B cell (primary cell): ENCODE data around the gene MUS81. TPM values are rescaled to one million over a fixed set of nuclear protein-coding genes. Genes with fewer than 3 reads are reported as not detected.
A peak's percentile ranks its signal among the peaks of the same experiment; 100 is the strongest.

Source experiments
- ATAC-seq: fragments of 200-7000 bp; cut with Tn5 transposase; one replicate; pipeline ENCODE4 v1.10.0; 2021; ENCODE audit warnings: low read depth, mild to moderate bottlenecking, moderate number of reproducible peaks, moderate library complexity
- CTCF ChIA-PET: fragments of 350-600 bp; sonication (Branson Sonifier 250); formaldehyde crosslinking; loops from one replicate; lab custom pipeline; 2021; ENCODE audit warnings: antibody characterized with exemption, inconsistent platforms; lab: Charles Lee
- POLR2A ChIA-PET: fragments of 350-600 bp; sonication (Branson Sonifier 250); formaldehyde crosslinking; loops from one replicate; lab custom pipeline; 2021; ENCODE audit warnings: antibody characterized with exemption; lab: Charles Lee
- DNase-seq: peaks from one replicate; pipeline ENCODE4 v3.0.0; 2013
- H2AFZ ChIP-seq: 2 replicates; pipeline ENCODE4 v1.6.1; 2012; ENCODE audit warnings: mild to moderate bottlenecking, low read depth, low read length; ENCODE audit not compliant: insufficient read depth, poor library complexity, severe bottlenecking
- H3K27ac ChIP-seq, 2 donors: 1 replicate in 1 of 2; 2 replicates in 1 of 2; pipeline ENCODE4 v1.5.1; 2012 to 2013; ENCODE audit warnings: low read length in 2 of 2, mild to moderate bottlenecking in 2 of 2, moderate library complexity in 1 of 2
- H3K27me3 ChIP-seq, 4 experiments: fragments of 200-600 bp in 1 of 4; sonication (generic) in 1 of 4; replicated peaks in 1 of 4; 1 replicate in 2 of 4; 2 replicates in 2 of 4; pipeline versions ENCODE4 v1.6.1 to v1.7.0; 2013 to 2016; ENCODE audit warnings: low read length in 3 of 4, mild to moderate bottlenecking in 2 of 4, mixed read lengths in 1 of 4, moderate library complexity in 1 of 4; ENCODE audit not compliant: insufficient read depth in 4 of 4, control insufficient read depth in 3 of 4; ENCODE audit errors: control extremely low read depth in 1 of 4
- H3K36me3 ChIP-seq, 2 experiments: replicated peaks in 1 of 2; 1 replicate in 1 of 2; 2 replicates in 1 of 2; pipeline versions ENCODE4 v1.6.1 to v1.7.1; 2013; ENCODE audit warnings: low read length in 1 of 2; ENCODE audit not compliant: insufficient read depth in 2 of 2, control insufficient read depth in 1 of 2; ENCODE audit errors: control extremely low read depth in 1 of 2, extremely low read depth in 1 of 2
- H3K4me1 ChIP-seq, 2 donors: fragments of 200-600 bp in 1 of 2; sonication (generic) in 1 of 2; 1 replicate in 1 of 2; 2 replicates in 1 of 2; pipeline versions ENCODE4 v1.5.1 to v1.6.1; 2013 to 2017; ENCODE audit warnings: low read length in 2 of 2; ENCODE audit not compliant: control insufficient read depth in 2 of 2, insufficient read depth in 2 of 2
- H3K4me2 ChIP-seq: replicated peaks from 2 replicates; pipeline ENCODE3; 2012; ENCODE audit warnings: mild to moderate bottlenecking, low read depth, low read length; ENCODE audit not compliant: poor library complexity, severe bottlenecking
- H3K4me3 ChIP-seq, 5 experiments: fragments of 200-600 bp in 1 of 5; sonication (generic) in 1 of 5; 1 replicate in 3 of 5; 2 replicates in 2 of 5; pipeline versions ENCODE4 v1.5.1 to v1.7.0; 2011 to 2016; ENCODE audit warnings: low read length in 4 of 5, mild to moderate bottlenecking in 4 of 5, low read depth in 2 of 5, control low read depth in 1 of 5, moderate library complexity in 1 of 5; ENCODE audit not compliant: insufficient read depth in 1 of 5; ENCODE audit errors: control extremely low read depth in 1 of 5, extremely low read depth in 1 of 5
- H3K79me2 ChIP-seq: fragments of 200-600 bp; sonication (generic); one replicate; pipeline ENCODE4 v1.6.0; 2016; ENCODE audit warnings: low read length; ENCODE audit not compliant: control insufficient read depth, insufficient read depth
- H3K9ac ChIP-seq: fragments of 200-600 bp; sonication (generic); 2 replicates; pipeline ENCODE4 v1.6.1; 2017; ENCODE audit warnings: mild to moderate bottlenecking, low read length, moderate library complexity
- H3K9me3 ChIP-seq, 3 donors: one replicate each; pipeline versions ENCODE4 v1.6.1 to v1.7.1; 2013; ENCODE audit warnings: low read length in 2 of 3; ENCODE audit not compliant: control insufficient read depth in 2 of 3, insufficient read depth in 1 of 3; ENCODE audit errors: control extremely low read depth in 1 of 3
- H4K20me1 ChIP-seq: 2 replicates; pipeline ENCODE4 v1.6.0; 2012; ENCODE audit warnings: mild to moderate bottlenecking, low read length; ENCODE audit not compliant: insufficient read depth, control insufficient read depth, poor library complexity, severe bottlenecking
- H3K27ac Mint-ChIP-seq: one replicate; pipeline ENCODE4 v1.8.0; 2021; ENCODE audit warnings: mixed read lengths
- H3K27me3 Mint-ChIP-seq: one replicate; pipeline ENCODE4 v1.8.0; 2021; ENCODE audit warnings: mixed read lengths
- H3K4me1 Mint-ChIP-seq: one replicate; pipeline ENCODE4 v1.8.0; 2021; ENCODE audit warnings: mixed read lengths
- H3K4me3 Mint-ChIP-seq: one replicate; pipeline ENCODE4 v1.8.0; 2021; ENCODE audit warnings: mixed read lengths
- H3K9me3 Mint-ChIP-seq: one replicate; pipeline ENCODE4 v1.8.0; 2022; ENCODE audit warnings: mixed read lengths; ENCODE audit not compliant: insufficient read depth
- EZH2 ChIP-seq: IDR thresholded peaks from 2 replicates; pipeline ENCODE4 v1.6.1; 2012; ENCODE audit warnings: borderline replicate concordance, low read depth, mild to moderate bottlenecking, moderate library complexity, low read length; ENCODE audit not compliant: insufficient read depth, poor library complexity, severe bottlenecking
- WGBS: methylation state at CpG from one replicate; pipeline ENCODE4 v1.1.5; 2013; ENCODE audit warnings: missing lambda C conversion rate; ENCODE audit not compliant: insufficient coverage; 5-methylcytosine and 5-hydroxymethylcytosine counted together
- intact Hi-C: fragments of 100-400 bp; cut with micrococcal nuclease; formaldehyde crosslinking; loops from one replicate; pipeline ENCODE4 v1.10.0; 2022
- polyA plus RNA-seq: library from polyadenylated mRNA; depleted of rRNA; stranded (reverse); fragments of >200 nt; gene quantifications from 2 replicates; pipeline ENCODE4 v1.2.3, GENCODE V29; 2012
- total RNA-seq, 2 donors: library from RNA; stranded (reverse); fragments of 120-200 nt in 1 of 2; gene quantifications; 1 replicate in 1 of 2; 2 replicates in 1 of 2; pipeline versions ENCODE4 v1.2.3 to v1.2.4, GENCODE V29; 2013 to 2022
- TF ChIP-seq, protein P1 (sequence below): fragments of 200-600 bp; IDR thresholded peaks from one replicate; pipeline ENCODE4 v1.8.0; 2022; ENCODE audit warnings: antibody characterized with exemption, mild to moderate bottlenecking

The MUS81 gene
- total and polyA plus RNA-seq, 2 donors (not counting 1 experiment from before 2014, with no cell fraction given): 74.5 to 134 TPM

DNA sequence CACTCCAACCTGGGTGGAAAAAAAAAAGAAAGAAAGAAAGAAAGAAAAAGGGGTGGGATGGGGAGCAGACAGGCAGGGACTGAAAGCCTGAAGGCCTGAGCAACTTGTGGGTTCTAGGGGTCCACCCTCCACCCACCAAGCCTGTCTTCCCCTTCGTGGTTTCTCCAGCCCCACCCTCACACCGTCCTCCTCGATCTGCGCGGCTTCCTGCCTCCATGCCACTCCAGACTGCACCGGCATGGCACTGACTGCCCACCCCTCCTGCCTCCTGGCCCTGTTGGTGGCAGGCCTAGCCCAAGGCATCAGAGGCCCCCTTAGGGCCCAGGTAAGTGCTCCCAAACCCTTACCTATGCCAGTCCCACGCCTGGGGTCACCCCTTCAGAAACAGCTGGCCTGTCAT, 19.4 kb downstream of the MUS81 start, which contains the start of gene CTSW:
Gene CTSW, plus strand, starts transcription at position 221 of the 400 bp plus-strand sequence. Its CDS starts 18 bp downstream, at position 239.
- Histone ChIP-seq H2AFZ (no peak within 1 kb of the TSS), H3K9ac (no peak within 1 kb of the TSS), H3K36me3 (peaks cover 0 to 14% of the 10 kb centered on the region in 2 experiments), H3K9me3 (no peaks in the 10 kb centered on the region), H3K4me2 (peak within 1 kb of the TSS; percentile 22), H3K27me3 (no peaks in the 10 kb centered on the region), H3K27ac (no peak within 1 kb of the TSS), H3K79me2 (peaks cover 15% of the 10 kb centered on the region), H4K20me1 (no peaks in the 10 kb centered on the region), H3K4me3 (no peak within 1 kb of the TSS), H3K4me1 (peaks cover 5 to 25% of the 10 kb centered on the region in 2 donors)
- ChIA-PET CTCF (interaction anchor here (1.1 to 2.8 kb wide), 2 partner anchors 8 to 61 kb away, joined by 3 to 15 read pairs; partner anchors contain the start of gene FIBP), POLR2A (interaction anchor here (1.0 kb wide), 1 partner anchor 10 kb away, joined by 4 read pairs; no protein-coding TSS in a partner anchor)
- Mint-ChIP-seq H3K27ac (peak within 1 kb of the TSS; percentile 46), H3K4me3 (no peak within 1 kb of the TSS), H3K4me1 (peaks cover 20% of the 10 kb centered on the region), H3K27me3 (no peaks in the 10 kb centered on the region), H3K9me3 (no peaks in the 10 kb centered on the region)
- WGBS: 2% methylated on average over 6 of the region's 7 CpGs
- intact Hi-C loops: no loop called here
- TF ChIP-seq, protein P1, sequence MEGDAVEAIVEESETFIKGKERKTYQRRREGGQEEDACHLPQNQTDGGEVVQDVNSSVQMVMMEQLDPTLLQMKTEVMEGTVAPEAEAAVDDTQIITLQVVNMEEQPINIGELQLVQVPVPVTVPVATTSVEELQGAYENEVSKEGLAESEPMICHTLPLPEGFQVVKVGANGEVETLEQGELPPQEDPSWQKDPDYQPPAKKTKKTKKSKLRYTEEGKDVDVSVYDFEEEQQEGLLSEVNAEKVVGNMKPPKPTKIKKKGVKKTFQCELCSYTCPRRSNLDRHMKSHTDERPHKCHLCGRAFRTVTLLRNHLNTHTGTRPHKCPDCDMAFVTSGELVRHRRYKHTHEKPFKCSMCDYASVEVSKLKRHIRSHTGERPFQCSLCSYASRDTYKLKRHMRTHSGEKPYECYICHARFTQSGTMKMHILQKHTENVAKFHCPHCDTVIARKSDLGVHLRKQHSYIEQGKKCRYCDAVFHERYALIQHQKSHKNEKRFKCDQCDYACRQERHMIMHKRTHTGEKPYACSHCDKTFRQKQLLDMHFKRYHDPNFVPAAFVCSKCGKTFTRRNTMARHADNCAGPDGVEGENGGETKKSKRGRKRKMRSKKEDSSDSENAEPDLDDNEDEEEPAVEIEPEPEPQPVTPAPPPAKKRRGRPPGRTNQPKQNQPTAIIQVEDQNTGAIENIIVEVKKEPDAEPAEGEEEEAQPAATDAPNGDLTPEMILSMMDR: no peak
- TF ChIP-seq EZH2: no peak
- no peak for DNase-seq
- ATAC-seq: no peak

GRCh38 chr11:65880027-65880426, 19.8 kb downstream of the MUS81 start:
- Histone ChIP-seq H3K27me3 (no peaks in the 10 kb centered on the region), H3K4me2 (peak overlapping the region; percentile 22), H2AFZ (no peak overlapping the region), H4K20me1 (peaks cover 4% of the 10 kb centered on the region), H3K9ac (no peak overlapping the region), H3K79me2 (peaks cover 17% of the 10 kb centered on the region), H3K27ac (no peak overlapping the region), H3K9me3 (no peaks in the 10 kb centered on the region), H3K4me1 (peaks cover 8 to 29% of the 10 kb centered on the region in 2 donors), H3K36me3 (peaks cover 0 to 18% of the 10 kb centered on the region in 2 experiments), H3K4me3 (no peak overlapping the region)
- ChIA-PET POLR2A (interaction anchor here (0.9 kb wide), 1 partner anchor 21 kb away, joined by 3 read pairs; no protein-coding TSS in a partner anchor), CTCF (interaction anchor here (2.8 to 15.5 kb wide), 2 partner anchors 8 to 20 kb away, joined by 15 to 244 read pairs; partner anchors contain the start of genes CFL1, FIBP and MUS81)
- no peak overlapping the region for H3K27ac Mint-ChIP-seq
- no peak for TF ChIP-seq EZH2
- TF ChIP-seq, protein P1: no peak
- 67% methylated on average over 7 of the region's 7 CpGs for WGBS
- no peak overlapping the region for H3K4me3 Mint-ChIP-seq
- peaks cover 24% of the 10 kb centered on the region for H3K4me1 Mint-ChIP-seq
- ATAC-seq: no peak
- no peak for DNase-seq
- intact Hi-C loops: no loop called here
- H3K27me3 Mint-ChIP-seq: no peaks in the 10 kb centered on the region
- H3K9me3 Mint-ChIP-seq: no peaks in the 10 kb centered on the region
